GM06990 (cell line): Measurements from ENCODE around the gene THADA.

ENCODE experiments used
- DNase-seq: peaks from one replicate; pipeline ENCODE4 v3.0.0-alpha.2; 2011; ENCODE audit not compliant: insufficient read length; ENCODE audit errors: extremely low read depth
- H3K27me3 ChIP-seq: replicated peaks from 2 replicates; pipeline ENCODE4 v1.6.0; 2011; ENCODE audit warnings: low read length; ENCODE audit not compliant: control insufficient read depth, insufficient read depth
- H3K36me3 ChIP-seq: 2 replicates; pipeline ENCODE4 v1.5.1; 2011; ENCODE audit warnings: low read length; ENCODE audit not compliant: control insufficient read depth, insufficient read depth
- H3K4me3 ChIP-seq: replicated peaks from 2 replicates; pipeline ENCODE4 v1.5.1; 2011; ENCODE audit warnings: low read depth, mild to moderate bottlenecking, control low read depth, low read length
- CTCF ChIP-seq: IDR thresholded peaks from 2 replicates; pipeline ENCODE4 v1.5.1; 2011; ENCODE audit warnings: low read length, control low read depth, mild to moderate bottlenecking, inconsistent platforms; ENCODE audit not compliant: insufficient read depth, poor library complexity, severe bottlenecking

THADA gene

GRCh38 chr2:43509886-43510285 lies 86.0 kb downstream of the THADA start:
- DNase-seq = no peak
- no peaks in the 10 kb centered on the region for H3K27me3 ChIP-seq
- TF ChIP-seq CTCF = no peak
- no peaks in the 10 kb centered on the region; the same call in 1 of the 2 replicates for H3K36me3 ChIP-seq
- H3K4me3 ChIP-seq = no peak overlapping the region

GRCh38 chr2:43508209-43508608 lies 87.6 kb downstream of the THADA start:
- no peaks in the 10 kb centered on the region; the same call in 1 of the 2 replicates for H3K36me3 ChIP-seq

GRCh38 chr2:43507137-43507536 lies 88.7 kb downstream of the THADA start:
- Histone ChIP-seq H3K4me3 (no peak overlapping the region), H3K27me3 (no peaks in the 10 kb centered on the region), H3K36me3 (no peaks in the 10 kb centered on the region; the same call in 1 of the 2 replicates)
- no peak for DNase-seq
- TF ChIP-seq CTCF = no peak

More at GRCh38 chr2:43508209-43508608, 87.6 kb downstream of the THADA start:
- no peaks in the 10 kb centered on the region for H3K27me3 ChIP-seq
- DNase-seq = no peak
- TF ChIP-seq CTCF = no peak
- no peak overlapping the region for H3K4me3 ChIP-seq

GRCh38 chr2:43495727-43496126 lies 100.1 kb downstream of the THADA start:
- Histone ChIP-seq H3K27me3 (no peaks in the 10 kb centered on the region), H3K36me3 (no peaks in the 10 kb centered on the region; the same call in 1 of the 2 replicates), H3K4me3 (no peak overlapping the region)
- no peak for DNase-seq
- TF ChIP-seq CTCF = no peak

GRCh38 chr2:43493954-43494353 lies 101.9 kb downstream of the THADA start:
- H3K27me3 ChIP-seq = no peaks in the 10 kb centered on the region
- DNase-seq = no peak
- H3K4me3 ChIP-seq = no peak overlapping the region
- TF ChIP-seq CTCF = no peak
- H3K36me3 ChIP-seq = no peaks in the 10 kb centered on the region; the same call in 1 of the 2 replicates

- H3K27me3 ChIP-seq = no peaks in the 10 kb centered on the region
- no peaks in the 10 kb centered on the region for H3K36me3 ChIP-seq
- TF ChIP-seq CTCF = no peak
- H3K4me3 ChIP-seq = no peak overlapping the region
- no peak for DNase-seq
These were observed 104.7 kb downstream of the THADA start for GRCh38 chr2:43491065-43491639.
